GM19043 (cell line): ENCODE measurements around the gene LIPH.
A peak's percentile ranks its signal among the peaks of the same experiment; 100 is the strongest.
"Not testable (repeated sequence)": the region's sequence is repeated elsewhere in the genome, so short reads cannot be mapped to it uniquely, and the experiment has no call there.

Experiments used
- ATAC-seq: cut with Tn5 transposase; IDR thresholded peaks from one replicate; pipeline ENCODE4 v1.9.1; 2021; ENCODE audit warnings: low read depth; ENCODE audit not compliant: unreplicated experiment

LIPH gene

GRCh38 chr3:185552358-185552877, at the start of gene LIPH:
Gene LIPH (minus strand): TSS chr3:185552588. CDS start chr3:185552471, 117 bp downstream.
- peak; percentile 78 for ATAC-seq

DNA sequence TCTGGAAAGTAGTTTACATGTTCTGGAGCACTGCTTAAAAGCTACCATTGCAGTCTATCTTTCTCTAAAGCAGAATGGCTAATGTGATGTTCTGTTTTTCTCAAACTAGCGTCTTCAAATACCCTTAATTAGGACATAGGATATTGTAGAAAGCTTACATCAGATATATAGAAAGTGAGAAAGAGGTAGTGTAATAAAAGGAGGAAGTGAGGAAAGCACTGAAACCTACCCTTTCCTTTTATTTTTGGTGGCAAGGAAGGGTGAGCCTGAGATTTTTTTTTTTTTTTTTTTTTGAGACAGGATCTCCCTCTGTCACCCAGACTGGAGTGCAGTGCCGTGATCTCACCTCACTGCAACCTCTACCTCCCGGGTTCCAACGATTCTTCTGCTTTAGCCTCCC, 43.1 kb upstream of the LIPH start:
- peak; percentile 79 for ATAC-seq

DNA sequence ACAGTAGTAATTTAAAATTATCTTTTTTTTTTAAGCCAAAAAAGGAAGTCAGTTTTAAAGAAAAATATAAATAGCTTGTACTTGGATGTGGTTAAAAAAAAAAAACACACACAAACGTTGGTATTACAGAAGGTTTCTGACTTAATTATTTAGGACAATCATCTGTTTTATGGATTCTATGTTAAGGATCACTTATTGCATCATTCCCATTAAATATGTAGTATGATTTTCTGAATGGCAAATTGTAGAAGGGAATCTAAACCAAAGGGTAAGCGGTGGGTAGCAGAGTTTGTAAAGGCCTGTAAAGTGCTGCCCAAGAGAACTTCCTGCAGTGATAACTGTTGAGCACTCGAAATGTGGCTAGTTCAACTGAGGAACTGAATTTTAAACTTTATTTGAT, 41.7 kb upstream of the LIPH start:
- ATAC-seq, result no peak

- no peak for ATAC-seq
Measured at GRCh38 chr3:185586686-185587039, 34.3 kb upstream of the LIPH start.

DNA sequence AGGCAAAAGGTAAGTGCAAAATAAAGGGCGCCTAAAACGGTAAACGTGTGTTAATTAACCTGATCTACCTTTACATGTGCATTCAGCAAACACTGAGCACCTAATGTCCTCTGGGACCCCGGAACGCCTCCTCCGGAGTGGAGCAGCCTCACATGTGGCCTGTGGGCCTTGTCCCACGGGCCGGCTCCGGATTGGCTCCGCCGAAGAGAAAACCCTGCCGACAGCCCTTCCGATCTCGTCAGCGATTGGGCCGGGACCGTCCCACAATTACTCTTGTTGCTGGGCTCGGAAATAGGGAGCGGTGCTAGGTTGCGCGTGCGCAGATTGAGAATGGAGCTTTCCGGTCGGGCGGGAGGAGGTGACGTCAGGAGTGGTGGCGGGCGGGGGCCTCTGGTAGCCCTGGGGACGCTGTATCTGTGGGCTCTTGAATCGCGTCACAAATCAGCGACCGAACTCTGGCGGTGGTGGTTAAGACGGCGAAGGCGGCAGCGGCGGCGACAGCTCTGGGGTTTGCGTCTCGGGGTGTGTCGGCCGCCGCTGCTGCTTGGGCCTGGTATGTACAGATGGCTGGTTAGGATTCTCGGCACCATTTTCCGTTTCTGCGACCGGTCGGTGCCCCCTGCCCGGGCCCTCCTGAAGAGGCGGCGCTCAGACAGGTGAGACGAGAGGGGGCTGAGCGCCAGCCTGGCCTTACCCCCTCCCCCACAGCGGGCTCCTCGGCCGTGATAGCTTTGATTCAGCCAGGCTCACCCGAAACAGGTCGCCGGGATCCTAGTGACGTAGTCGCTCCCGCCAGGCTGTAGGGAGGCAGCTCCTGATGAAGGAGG, 33.7 kb upstream of the LIPH start, which contains the start of gene SENP2:
SENP2 (plus strand) TSS at position 437 of the 827 bp plus-strand sequence; CDS start at position 556, 119 bp downstream.
- peak; percentile 95 for ATAC-seq

GRCh38 chr3:185585518-185585858, 33.1 kb upstream of the LIPH start:
- no peak for ATAC-seq

- ATAC-seq, result no peak
Measured at GRCh38 chr3:185584686-185585085, 32.3 kb upstream of the LIPH start.

- ATAC-seq, result no peak
Measured at GRCh38 chr3:185583925-185584324, 31.5 kb upstream of the LIPH start.

GRCh38 chr3:185582871-185583270, 30.5 kb upstream of the LIPH start:
- no peak for ATAC-seq

DNA sequence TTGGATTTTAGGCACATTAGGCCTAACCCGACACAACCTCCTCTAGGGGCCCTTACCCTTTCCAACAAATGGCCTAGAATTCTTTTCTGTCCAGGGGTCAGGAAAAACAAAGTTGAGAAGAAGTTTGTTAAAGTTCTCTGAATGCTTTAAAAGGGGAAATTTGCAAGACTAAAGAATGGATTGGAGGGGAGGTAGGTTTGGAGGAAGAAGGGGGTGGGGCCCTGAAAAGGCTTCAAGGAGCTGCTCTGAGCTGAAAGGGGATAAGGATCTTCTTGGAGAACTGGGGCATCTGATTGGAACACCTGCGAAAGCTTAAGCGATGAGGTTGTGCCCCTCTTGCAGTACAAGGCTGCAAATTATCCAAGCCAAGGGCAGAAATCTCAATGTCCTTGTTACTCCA, 29.8 kb upstream of the LIPH start:
- no peak for ATAC-seq

GRCh38 chr3:185575108-185575869, 22.9 kb upstream of the LIPH start:
- ATAC-seq, result peak; percentile 83

DNA sequence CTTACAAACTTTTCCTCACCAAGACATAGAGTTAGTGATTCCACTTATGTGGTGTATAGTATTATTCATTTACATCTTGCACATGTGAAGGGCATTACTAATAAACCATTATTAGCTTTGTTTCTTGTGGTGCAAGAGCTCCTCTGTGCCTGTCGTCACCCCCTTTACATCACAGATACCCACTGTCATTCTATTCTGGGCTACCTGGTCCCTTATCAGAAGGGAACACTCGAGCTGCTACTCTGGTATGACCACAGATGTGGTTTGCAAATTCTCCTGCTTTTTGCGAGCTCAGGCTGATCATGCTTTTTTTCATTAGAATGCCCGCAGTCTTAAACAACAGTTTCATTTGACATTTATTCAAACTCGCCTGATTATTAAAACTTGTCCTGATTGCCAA, 19.8 kb upstream of the LIPH start:
- no peak for ATAC-seq

DNA sequence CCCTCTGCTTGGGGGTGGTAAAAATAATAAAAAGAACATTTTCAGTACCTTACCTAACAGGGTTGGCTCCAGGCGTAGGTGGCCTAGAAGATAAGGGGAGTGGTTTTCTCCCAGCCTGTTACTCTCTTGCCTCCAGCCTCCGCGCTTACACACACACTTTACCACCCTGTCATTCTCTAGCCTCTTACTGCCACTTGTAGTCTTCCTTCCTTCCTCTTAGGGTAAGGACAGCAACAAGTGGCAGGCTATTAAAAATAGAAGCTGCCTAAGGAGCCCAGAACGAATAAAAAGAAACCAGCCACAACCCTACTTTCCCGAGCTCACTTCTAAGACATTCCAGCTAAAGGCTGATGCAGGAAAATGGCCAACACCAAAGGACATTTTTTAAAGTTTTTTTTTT, 9.6 kb upstream of the LIPH start:
- ATAC-seq, result no peak

DNA sequence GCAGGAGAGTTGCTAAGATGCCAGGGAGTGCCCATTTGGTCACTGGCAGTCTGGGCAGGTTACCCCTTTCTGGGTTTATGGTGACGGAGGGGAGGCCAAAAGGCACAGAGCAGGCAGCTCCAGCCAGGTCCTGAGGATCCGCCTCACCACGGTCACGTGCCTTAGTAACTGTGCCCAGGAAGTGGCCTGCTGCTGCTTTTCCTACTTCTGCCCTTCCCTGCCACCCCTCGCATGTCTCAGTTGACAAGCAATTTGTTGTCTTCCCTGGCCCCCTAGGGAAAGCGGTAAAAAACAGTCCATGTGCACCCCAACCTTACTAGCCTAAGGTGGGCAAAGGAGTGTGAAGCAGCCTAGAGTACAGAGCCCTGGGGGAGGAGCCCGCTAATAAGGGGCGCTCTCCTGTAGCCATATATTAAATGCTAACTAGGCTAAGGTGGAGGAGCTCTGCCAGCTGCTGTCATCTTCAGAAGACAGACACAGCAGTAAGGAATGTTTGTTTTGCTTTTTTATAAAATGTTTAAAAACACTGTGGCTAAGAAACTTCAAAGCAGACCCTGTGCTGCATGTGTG, 9.1 kb upstream of the LIPH start:
- no peak for ATAC-seq

- ATAC-seq, result no peak
Measured at GRCh38 chr3:185560676-185561075, 8.3 kb upstream of the LIPH start.

GRCh38 chr3:185559706-185560090, 7.3 kb upstream of the LIPH start:
- no peak for ATAC-seq

DNA sequence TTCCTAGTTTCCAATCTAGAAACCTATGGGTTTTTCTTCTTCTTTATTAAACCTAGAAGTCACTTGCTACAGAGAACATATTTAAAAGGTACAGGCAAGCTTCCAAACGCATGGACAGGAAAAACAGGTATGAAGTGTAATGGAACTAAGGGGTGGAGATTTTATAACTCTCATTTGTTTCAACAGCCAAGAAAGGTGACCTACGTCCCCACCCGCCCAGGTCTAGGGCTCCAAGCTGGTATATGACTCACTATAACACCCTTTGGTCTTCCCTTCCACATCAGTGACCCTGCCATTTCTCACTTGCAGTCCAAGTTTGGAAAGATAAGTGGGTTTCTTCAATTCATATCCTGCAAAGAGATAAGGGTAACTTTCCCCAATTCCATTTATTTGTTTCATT, 6.0 kb upstream of the LIPH start:
- no peak for ATAC-seq

DNA sequence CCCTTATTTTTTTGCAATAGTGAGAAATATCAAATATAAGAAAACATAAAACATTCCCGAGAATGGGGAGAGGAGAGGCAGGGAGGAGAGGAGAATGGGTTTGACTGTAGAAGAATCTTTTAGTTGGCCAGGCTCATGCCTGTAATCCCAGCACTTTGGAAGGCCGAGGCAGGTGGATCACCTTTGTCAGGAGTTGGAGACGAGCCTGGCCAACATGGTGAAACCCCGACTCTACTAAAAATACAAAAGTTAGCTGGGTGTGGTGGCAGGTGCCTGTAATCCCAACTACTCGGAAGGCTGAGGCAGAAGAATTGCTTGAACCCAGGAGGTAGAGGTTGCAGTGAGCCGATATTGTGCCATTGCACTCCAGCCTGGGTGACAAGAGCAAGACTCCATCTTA, 4.3 kb upstream of the LIPH start:
- not testable (repeated sequence) for ATAC-seq

GRCh38 chr3:185555860-185556347, 3.5 kb upstream of the LIPH start:
- ATAC-seq, result no peak

GRCh38 chr3:185555101-185555501, 2.7 kb upstream of the LIPH start:
- ATAC-seq, result no peak

- ATAC-seq, result no peak
Measured at GRCh38 chr3:185549651-185550111, 2.7 kb downstream of the LIPH start.
